CD14-positive monocyte (primary cell): ENCODE data around the gene OR2T1. TPM values are rescaled to one million over a fixed set of nuclear protein-coding genes. Genes with fewer than 3 reads are reported as not detected.
"Not testable (repeated sequence)": the region's sequence is repeated elsewhere in the genome, so short reads cannot be mapped to it uniquely, and the experiment has no call there.

ENCODE experiments used
- DNase-seq, 3 donors: peaks; one replicate each; pipeline ENCODE4 v3.0.0-alpha.2; 2011 to 2022
- H2AFZ ChIP-seq: 2 replicates; pipeline ENCODE4 v1.6.0; 2012; ENCODE audit warnings: mild to moderate bottlenecking, low read depth, low read length, inconsistent platforms; ENCODE audit not compliant: insufficient read depth, poor library complexity, severe bottlenecking
- H3K27ac ChIP-seq, 2 donors: 1 replicate in 1 of 2; 2 replicates in 1 of 2; pipeline ENCODE4 v1.5.1; 2012 to 2013; ENCODE audit warnings: low read length in 2 of 2, control low read depth in 1 of 2, inconsistent platforms in 1 of 2, low read depth in 1 of 2, mild to moderate bottlenecking in 1 of 2
- H3K27me3 ChIP-seq, 2 donors: one replicate each; pipeline versions ENCODE4 v1.6.0 to v1.6.1; 2011 to 2013; ENCODE audit warnings: low read length in 2 of 2; ENCODE audit not compliant: control insufficient read depth in 2 of 2, insufficient read depth in 2 of 2
- H3K36me3 ChIP-seq, 2 donors: replicated peaks in 1 of 2; 1 replicate in 1 of 2; 2 replicates in 1 of 2; pipeline versions ENCODE4 v1.5.1 to v1.6.1; 2012 to 2013; ENCODE audit warnings: low read length in 2 of 2, control low read depth in 1 of 2, inconsistent platforms in 1 of 2, mild to moderate bottlenecking in 1 of 2; ENCODE audit not compliant: insufficient read depth in 2 of 2, control insufficient read depth in 1 of 2
- H3K4me1 ChIP-seq, 2 donors: 1 replicate in 1 of 2; 2 replicates in 1 of 2; pipeline versions ENCODE4 v1.5.1 to v1.6.1; 2012 to 2013; ENCODE audit warnings: low read length in 2 of 2, control low read depth in 1 of 2, inconsistent platforms in 1 of 2, mild to moderate bottlenecking in 1 of 2, moderate library complexity in 1 of 2; ENCODE audit not compliant: insufficient read depth in 2 of 2, control insufficient read depth in 1 of 2
- H3K4me2 ChIP-seq: replicated peaks from 2 replicates; pipeline ENCODE3; 2012; ENCODE audit warnings: low read length, moderate library complexity, mild to moderate bottlenecking; ENCODE audit not compliant: poor library complexity, severe bottlenecking; ENCODE audit errors: extremely low read depth
- H3K4me3 ChIP-seq, 3 experiments: fragments of 200-600 bp in 1 of 3; sonication (generic) in 1 of 3; replicated peaks in 1 of 3; 1 replicate in 2 of 3; 2 replicates in 1 of 3; pipeline ENCODE4 v1.5.1; 2011 to 2013; ENCODE audit warnings: low read length in 3 of 3, mild to moderate bottlenecking in 3 of 3, control low read depth in 2 of 3, low read depth in 2 of 3, inconsistent platforms in 1 of 3, moderate library complexity in 1 of 3
- H3K79me2 ChIP-seq: 2 replicates; pipeline ENCODE4 v1.6.0; 2012; ENCODE audit warnings: mild to moderate bottlenecking, control low read depth, inconsistent platforms, low read length, moderate library complexity; ENCODE audit not compliant: insufficient read depth
- H3K9ac ChIP-seq: 2 replicates; pipeline ENCODE4 v1.6.0; 2017; ENCODE audit warnings: low read length, mild to moderate bottlenecking; ENCODE audit not compliant: insufficient read depth, poor library complexity, severe bottlenecking
- H3K9me3 ChIP-seq, 2 donors: replicated peaks in 1 of 2; 1 replicate in 1 of 2; 2 replicates in 1 of 2; pipeline versions ENCODE4 v1.5.1 to v1.6.1; 2012 to 2013; ENCODE audit warnings: low read length in 2 of 2, control low read depth in 1 of 2; ENCODE audit not compliant: control insufficient read depth in 1 of 2, insufficient read depth in 1 of 2
- H4K20me1 ChIP-seq: 2 replicates; pipeline ENCODE4 v1.6.0; 2012; ENCODE audit warnings: mild to moderate bottlenecking, low read length, control low read depth, moderate library complexity; ENCODE audit not compliant: insufficient read depth
- H3K27ac Mint-ChIP-seq, 7 donors: one replicate each; pipeline ENCODE4 v1.8.0; 2020; ENCODE audit warnings: mild to moderate bottlenecking in 7 of 7, mixed read lengths in 7 of 7, moderate library complexity in 6 of 7, inconsistent platforms in 2 of 7
- H3K27me3 Mint-ChIP-seq, 3 donors: one replicate each; pipeline ENCODE4 v1.8.0; 2021 to 2022; ENCODE audit warnings: low read depth in 3 of 3, mild to moderate bottlenecking in 3 of 3, mixed read lengths in 3 of 3, moderate library complexity in 3 of 3, inconsistent platforms in 1 of 3
- H3K36me3 Mint-ChIP-seq, 2 donors: one replicate each; pipeline ENCODE4 v1.8.0; 2020; ENCODE audit warnings: mixed read lengths in 2 of 2, inconsistent platforms in 1 of 2, mild to moderate bottlenecking in 1 of 2
- H3K4me1 Mint-ChIP-seq: one replicate; pipeline ENCODE4 v1.8.0; 2020; ENCODE audit warnings: mild to moderate bottlenecking, mixed read lengths
- H3K4me3 Mint-ChIP-seq, 2 donors: one replicate each; pipeline ENCODE4 v1.8.0; 2020; ENCODE audit warnings: mild to moderate bottlenecking in 2 of 2, mixed read lengths in 2 of 2, moderate library complexity in 1 of 2
- H3K9me3 Mint-ChIP-seq, 7 donors: one replicate each; pipeline ENCODE4 v1.8.0; 2020 to 2022; ENCODE audit warnings: mixed read lengths in 7 of 7, mild to moderate bottlenecking in 6 of 7, moderate library complexity in 6 of 7, inconsistent platforms in 2 of 7
- WGBS: methylation state at CpG from one replicate; pipeline ENCODE4 v1.1.5; 2013; ENCODE audit warnings: missing lambda C conversion rate; ENCODE audit not compliant: insufficient coverage; 5-methylcytosine and 5-hydroxymethylcytosine counted together
- intact Hi-C, 2 donors: fragments of 100-400 bp; cut with micrococcal nuclease; formaldehyde crosslinking; loops; one replicate each; pipeline versions ENCODE4 v1.15.0 to v1.15.1; 2023
- polyA plus RNA-seq, 3 donors: library from polyadenylated mRNA; depleted of rRNA in 1 of 3; unstranded in 2 of 3; stranded (reverse) in 1 of 3; fragments of 300-500 nt in 2 of 3; fragments of >200 nt in 1 of 3; fragmentation: Illumina TruSeq in 2 of 3; gene quantifications; 1 replicate in 2 of 3; 2 replicates in 1 of 3; pipeline ENCODE4 v1.2.3, GENCODE V29; 2012 to 2021

OR2T1 gene
- polyA plus RNA-seq, 3 donors, result not detected

DNA sequence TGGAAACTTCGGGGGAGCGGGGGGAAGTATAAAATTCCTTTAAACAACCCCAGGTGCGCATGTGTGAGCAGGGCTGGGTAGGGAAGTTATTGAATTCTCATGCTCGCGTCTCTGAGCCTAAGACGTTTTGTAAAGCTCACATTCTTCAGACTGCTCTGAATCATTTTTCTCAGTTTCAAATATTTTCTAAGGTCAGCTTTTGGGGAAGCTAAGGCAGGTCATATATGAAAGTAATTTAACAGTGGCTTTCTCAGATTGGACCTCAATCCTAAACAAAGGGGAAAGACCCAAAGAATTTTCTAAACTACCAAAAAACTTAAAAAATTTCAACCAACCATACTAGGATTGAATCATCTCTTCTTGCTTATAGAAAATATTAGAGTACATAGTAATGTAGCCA lies 32.1 kb downstream of the OR2T1 start:
- H3K36me3 ChIP-seq, H3K36me3 Mint-ChIP-seq, H4K20me1 ChIP-seq, H3K9ac ChIP-seq, intact Hi-C loops, H3K4me3 Mint-ChIP-seq, H3K4me2 ChIP-seq, H3K79me2 ChIP-seq, H3K27me3 ChIP-seq, H3K27ac Mint-ChIP-seq, H3K4me1 ChIP-seq, H3K4me3 ChIP-seq, H2AFZ ChIP-seq, DNase-seq, H3K4me1 Mint-ChIP-seq, H3K27ac ChIP-seq, H3K9me3 Mint-ChIP-seq, H3K9me3 ChIP-seq, H3K27me3 Mint-ChIP-seq: not testable (repeated sequence)
- no CpG with 5 or more reads among the region's 6 CpGs for WGBS

GRCh38 chr1:248436303-248436702 lies 33.5 kb downstream of the OR2T1 start:
- H4K20me1 ChIP-seq, H3K4me1 ChIP-seq, H3K27ac Mint-ChIP-seq, H3K27me3 Mint-ChIP-seq, DNase-seq, H3K27me3 ChIP-seq, H3K4me1 Mint-ChIP-seq, H3K4me3 Mint-ChIP-seq, H2AFZ ChIP-seq, H3K9me3 ChIP-seq, H3K79me2 ChIP-seq, H3K36me3 ChIP-seq, intact Hi-C loops, H3K4me3 ChIP-seq, H3K9ac ChIP-seq, H3K4me2 ChIP-seq, H3K36me3 Mint-ChIP-seq, H3K9me3 Mint-ChIP-seq, H3K27ac ChIP-seq: not testable (repeated sequence)
- WGBS, result 100% methylated on average over 1 of the region's 3 CpGs

- H2AFZ ChIP-seq, H3K9ac ChIP-seq, H3K4me3 Mint-ChIP-seq, H3K4me1 ChIP-seq, H3K79me2 ChIP-seq, H3K36me3 ChIP-seq, H3K4me3 ChIP-seq, H3K4me2 ChIP-seq, H3K27me3 ChIP-seq, DNase-seq, H3K4me1 Mint-ChIP-seq, H3K9me3 Mint-ChIP-seq, H3K27ac Mint-ChIP-seq, H3K27me3 Mint-ChIP-seq, H3K9me3 ChIP-seq, H3K27ac ChIP-seq, H4K20me1 ChIP-seq, intact Hi-C loops, H3K36me3 Mint-ChIP-seq: not testable (repeated sequence)
- WGBS, result no CpG with 5 or more reads among the region's 1 CpG
These were observed 35.8 kb downstream of the OR2T1 start for GRCh38 chr1:248438668-248439067.

GRCh38 chr1:248439283-248439682 lies 36.4 kb downstream of the OR2T1 start:
- intact Hi-C loops, DNase-seq, H3K79me2 ChIP-seq, H3K9me3 Mint-ChIP-seq, H3K27me3 Mint-ChIP-seq, H3K9ac ChIP-seq, H3K27me3 ChIP-seq, H3K9me3 ChIP-seq, H3K4me3 ChIP-seq, H3K4me1 ChIP-seq, H3K4me1 Mint-ChIP-seq, H4K20me1 ChIP-seq, H3K4me2 ChIP-seq, H3K36me3 ChIP-seq, H3K36me3 Mint-ChIP-seq, H3K27ac ChIP-seq, H3K27ac Mint-ChIP-seq, H3K4me3 Mint-ChIP-seq, H2AFZ ChIP-seq: not testable (repeated sequence)
- 89% methylated on average over 2 of the region's 5 CpGs for WGBS
